NCI-H2029 (cell line): Measurements from ENCODE around the gene LANCL2.

Experiments
- DNase-seq: peaks from one replicate; lab custom pipeline; 2025; lab: John Stamatoyannopoulos, UW

The LANCL2 gene

GRCh38 chr7:55361560-55361959 lies 3.6 kb upstream of the LANCL2 start:
- DNase-seq: no peak

- no peak for DNase-seq
Observed at GRCh38 chr7:55362927-55363326, 2.2 kb upstream of the LANCL2 start.

- no peak for DNase-seq
Observed at GRCh38 chr7:55363386-55364170, 1.6 kb upstream of the LANCL2 start.

GRCh38 chr7:55365675-55366460 lies 731 bp downstream of the LANCL2 start:
- DNase-seq: peak; percentile 87

GRCh38 chr7:55366461-55367070 lies 1.4 kb downstream of the LANCL2 start:
- peak; percentile 76 for DNase-seq

GRCh38 chr7:55367283-55367840 lies 2.2 kb downstream of the LANCL2 start:
- DNase-seq: no peak

GRCh38 chr7:55369427-55370400 lies 4.6 kb downstream of the LANCL2 start:
- DNase-seq: no peak

- DNase-seq: no peak
Observed at GRCh38 chr7:55374213-55374612, 9.1 kb downstream of the LANCL2 start.

GRCh38 chr7:55375237-55375636 lies 10.1 kb downstream of the LANCL2 start:
- no peak for DNase-seq

GRCh38 chr7:55377162-55377817 lies 12.2 kb downstream of the LANCL2 start:
- DNase-seq: no peak

- DNase-seq: no peak
Observed at GRCh38 chr7:55379285-55379684, 14.1 kb downstream of the LANCL2 start.

GRCh38 chr7:55381189-55381588 lies 16.1 kb downstream of the LANCL2 start:
- DNase-seq: no peak

GRCh38 chr7:55381696-55382095 lies 16.6 kb downstream of the LANCL2 start:
- DNase-seq: no peak

GRCh38 chr7:55382251-55382650 lies 17.1 kb downstream of the LANCL2 start:
- no peak for DNase-seq

- no peak for DNase-seq
Observed at GRCh38 chr7:55386541-55386940, 21.4 kb downstream of the LANCL2 start.

- no peak for DNase-seq
Observed at GRCh38 chr7:55387062-55387965, 22.2 kb downstream of the LANCL2 start.

- no peak for DNase-seq
Observed at GRCh38 chr7:55396233-55396785, 31.2 kb downstream of the LANCL2 start.

- no peak for DNase-seq
Observed at GRCh38 chr7:55397617-55398016, 32.5 kb downstream of the LANCL2 start.

GRCh38 chr7:55400191-55400590 lies 35.1 kb downstream of the LANCL2 start:
- no peak for DNase-seq
